ENCODE results near the gene RTEL1.
"Not testable (repeated sequence)": the region's sequence is repeated elsewhere in the genome, so short reads cannot be mapped to it uniquely, and the experiment has no call there.

Gene RTEL1

GRCh38 chr20:63659370-63659769 lies 1.3 kb downstream of the RTEL1 start:
- H3K4me3 ChIP-seq (ENCODE audit: low read depth, low read length) = peak overlapping the region; percentile 92

GRCh38 chr20:63660174-63660573 lies 2.1 kb downstream of the RTEL1 start:
- not testable (repeated sequence) for H3K4me3 ChIP-seq (ENCODE audit: low read depth, low read length); DNase-seq (ENCODE audit: low read depth)

More at GRCh38 chr20:63659370-63659769, 1.3 kb downstream of the RTEL1 start:
- TF ChIP-seq MAX (IDR thresholded peaks at IDR 0.05; ENCODE audit: low read depth, low read length) (no peak), MYC (IDR thresholded peaks at IDR 0.05; ENCODE audit: low read depth, low read length) (no peak)
- DNase-seq (ENCODE audit: low read depth) = no peak

- DNase-seq (ENCODE audit: low read depth) = no peak
- no peak overlapping the region for H3K4me3 ChIP-seq (ENCODE audit: low read depth, low read length)
- no peak for TF ChIP-seq MAX (IDR thresholded peaks at IDR 0.05; ENCODE audit: low read depth, low read length)
- no peak for TF ChIP-seq MYC (IDR thresholded peaks at IDR 0.05; ENCODE audit: low read depth, low read length)
- no peak for TF ChIP-seq POLR2A (IDR thresholded peaks at IDR 0.05; ENCODE audit: extremely low read depth, insufficient read length)
- TF ChIP-seq CTCF (IDR thresholded peaks at IDR 0.05; ENCODE audit: low read depth, low read length) = no peak
Measured at GRCh38 chr20:63660622-63661021, 2.5 kb downstream of the RTEL1 start.

- H3K4me3 ChIP-seq (ENCODE audit: low read depth, low read length) = no peak overlapping the region
- TF ChIP-seq MAX (IDR thresholded peaks at IDR 0.05; ENCODE audit: low read depth, low read length) = no peak
- TF ChIP-seq MYC (IDR thresholded peaks at IDR 0.05; ENCODE audit: low read depth, low read length) = no peak
- TF ChIP-seq CTCF (IDR thresholded peaks at IDR 0.05; ENCODE audit: low read depth, low read length) = no peak
- TF ChIP-seq POLR2A (IDR thresholded peaks at IDR 0.05; ENCODE audit: extremely low read depth, insufficient read length) = no peak
- no peak for DNase-seq (ENCODE audit: low read depth)
Measured at GRCh38 chr20:63661108-63661507, 3.0 kb downstream of the RTEL1 start.

GRCh38 chr20:63661959-63662812 lies 4.1 kb downstream of the RTEL1 start:
- H3K4me3 ChIP-seq (ENCODE audit: low read depth, low read length) = no peak overlapping the region
- no peak for DNase-seq (ENCODE audit: low read depth)
- no peak for TF ChIP-seq CTCF (IDR thresholded peaks at IDR 0.05; ENCODE audit: low read depth, low read length)
- no peak for TF ChIP-seq MYC (IDR thresholded peaks at IDR 0.05; ENCODE audit: low read depth, low read length)
- TF ChIP-seq MAX (IDR thresholded peaks at IDR 0.05; ENCODE audit: low read depth, low read length) = no peak
- TF ChIP-seq POLR2A (IDR thresholded peaks at IDR 0.05; ENCODE audit: extremely low read depth, insufficient read length) = no peak

GRCh38 chr20:63662813-63663189 lies 4.7 kb downstream of the RTEL1 start:
- H3K4me3 ChIP-seq (ENCODE audit: low read depth, low read length) = no peak overlapping the region
- no peak for DNase-seq (ENCODE audit: low read depth)
- TF ChIP-seq MAX (IDR thresholded peaks at IDR 0.05; ENCODE audit: low read depth, low read length) (no peak), MYC (IDR thresholded peaks at IDR 0.05; ENCODE audit: low read depth, low read length) (no peak), POLR2A (IDR thresholded peaks at IDR 0.05; ENCODE audit: extremely low read depth, insufficient read length) (no peak), CTCF (IDR thresholded peaks at IDR 0.05; ENCODE audit: low read depth, low read length) (no peak)

Data from NB4 (cell line).